Cerebellar cortex (tissue), 1 donor: Measurements from ENCODE around the gene NCAPG2.

ENCODE experiments used
- DNase-seq: peaks from one replicate; pipeline ENCODE4 v3.0.0-alpha.2; 2015; ENCODE audit warnings: low spot score

The NCAPG2 gene

DNA sequence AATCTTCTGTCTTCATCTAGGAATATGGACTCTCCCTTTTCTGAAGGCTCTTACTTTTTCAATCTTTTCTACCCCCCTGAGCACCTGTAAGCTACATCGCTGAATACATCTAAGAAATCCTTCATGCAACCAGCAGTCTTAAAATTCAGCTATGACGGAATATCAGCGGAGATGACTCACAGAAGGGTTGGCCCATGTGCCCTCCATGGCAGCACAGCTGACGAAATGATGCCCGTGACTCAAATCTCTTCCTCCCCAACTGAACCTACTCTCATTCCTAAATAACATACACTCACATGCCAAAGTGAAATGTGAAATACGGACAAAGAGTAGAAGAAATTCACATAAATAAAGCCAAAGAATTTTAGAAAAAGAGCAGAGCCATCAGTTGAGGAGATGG is 30.3 kb upstream of the NCAPG2 start:
- no peak for DNase-seq

DNA sequence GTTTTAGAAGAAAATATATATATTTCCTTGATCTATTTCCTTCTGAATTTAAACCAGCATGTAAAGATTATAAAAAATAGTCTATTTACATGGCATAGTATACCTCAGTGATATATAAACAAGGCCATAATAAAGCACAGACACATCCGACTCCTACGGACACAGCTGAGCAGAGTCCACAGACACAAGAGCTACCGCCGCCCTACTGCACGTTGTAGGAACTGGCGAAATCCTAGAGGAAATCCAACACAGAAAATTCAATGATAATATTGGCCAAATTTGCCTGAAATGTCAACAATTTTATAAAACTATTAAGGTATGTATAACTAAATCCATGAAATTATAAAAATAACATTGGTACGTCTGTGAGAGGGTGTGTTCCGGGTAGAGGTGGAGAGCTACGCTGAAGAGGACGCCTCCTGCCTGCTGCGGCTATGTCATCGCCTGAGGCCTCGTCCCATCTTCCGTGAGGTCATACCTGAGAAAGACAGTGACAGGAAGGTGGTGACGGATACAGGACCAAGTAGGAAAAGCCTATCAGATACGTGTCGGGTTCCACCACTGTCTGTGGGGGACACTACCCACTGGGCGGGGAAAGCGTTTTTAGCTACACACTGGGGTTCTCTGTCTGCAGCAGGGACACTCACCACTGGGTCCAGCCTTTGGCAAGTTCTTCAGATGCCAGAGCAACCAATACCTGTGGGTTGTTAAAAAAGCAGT is 29.3 kb upstream of the NCAPG2 start:
- DNase-seq, result no peak

DNA sequence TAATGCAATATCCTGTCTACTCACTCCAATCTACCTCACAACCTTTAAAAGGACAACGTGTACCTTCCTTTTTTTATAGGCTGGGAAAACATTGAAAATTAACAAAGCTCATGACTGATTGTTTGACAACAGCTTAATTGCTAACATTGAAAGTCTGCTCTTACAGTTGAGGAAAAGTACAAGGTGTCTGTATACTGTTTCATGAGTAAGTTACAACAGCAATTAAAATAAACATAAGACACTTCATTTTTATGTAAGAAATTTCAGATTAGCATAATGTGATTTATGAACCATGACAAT is 28.6 kb upstream of the NCAPG2 start:
- no peak for DNase-seq

DNA sequence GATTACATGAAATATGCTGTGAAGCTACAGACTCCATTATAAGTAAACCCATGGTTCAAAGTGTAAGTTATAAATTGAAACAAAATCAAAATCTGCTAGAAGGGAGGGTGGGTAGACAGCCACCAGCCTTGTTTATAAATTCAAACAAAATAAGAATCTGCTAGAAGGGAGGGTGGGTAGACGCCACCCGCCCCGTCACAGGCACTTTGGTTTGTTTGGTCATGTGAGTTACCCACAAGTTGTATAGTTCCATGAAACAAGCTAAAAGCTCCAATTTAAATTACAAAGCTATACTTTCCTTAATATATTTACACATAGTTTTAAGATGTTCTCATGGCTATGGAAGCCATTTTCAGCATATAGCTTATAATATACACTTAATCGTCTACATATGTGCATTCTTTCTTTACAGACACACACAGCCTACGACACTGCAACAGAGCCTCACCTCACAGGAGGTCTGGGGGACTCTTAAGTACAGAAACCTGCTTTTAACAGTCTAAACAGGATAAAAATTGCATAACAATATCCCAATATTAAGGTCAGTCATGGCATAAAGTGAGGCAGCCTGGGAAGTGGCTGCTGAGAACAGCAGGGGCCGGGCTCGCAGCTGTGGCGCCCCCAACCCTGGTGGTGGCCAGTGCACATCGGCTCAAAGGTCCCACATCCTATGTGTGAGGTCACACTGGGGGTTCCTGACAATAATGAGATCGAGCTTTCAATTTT is 28.1 kb upstream of the NCAPG2 start:
- DNase-seq, result no peak

DNA sequence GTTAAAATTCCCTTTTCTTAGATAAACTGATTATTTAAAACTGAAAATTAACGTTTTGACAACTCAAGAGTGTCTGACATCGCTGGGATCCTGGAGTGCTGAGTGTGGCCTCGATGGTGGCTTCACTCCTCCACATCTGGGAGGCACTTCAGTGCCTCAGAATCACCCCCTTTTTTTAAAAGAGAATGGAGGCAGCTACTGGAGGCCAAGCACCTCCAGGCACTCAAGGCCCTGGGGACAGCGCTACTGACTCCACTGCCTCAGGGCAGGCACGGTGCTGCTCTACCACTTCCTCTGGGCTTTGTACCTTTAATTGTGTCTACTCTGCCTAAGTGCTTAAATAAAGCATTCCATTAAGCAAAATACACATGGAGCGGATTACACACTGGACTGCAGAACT is 27.2 kb upstream of the NCAPG2 start:
- DNase-seq, result no peak

DNA sequence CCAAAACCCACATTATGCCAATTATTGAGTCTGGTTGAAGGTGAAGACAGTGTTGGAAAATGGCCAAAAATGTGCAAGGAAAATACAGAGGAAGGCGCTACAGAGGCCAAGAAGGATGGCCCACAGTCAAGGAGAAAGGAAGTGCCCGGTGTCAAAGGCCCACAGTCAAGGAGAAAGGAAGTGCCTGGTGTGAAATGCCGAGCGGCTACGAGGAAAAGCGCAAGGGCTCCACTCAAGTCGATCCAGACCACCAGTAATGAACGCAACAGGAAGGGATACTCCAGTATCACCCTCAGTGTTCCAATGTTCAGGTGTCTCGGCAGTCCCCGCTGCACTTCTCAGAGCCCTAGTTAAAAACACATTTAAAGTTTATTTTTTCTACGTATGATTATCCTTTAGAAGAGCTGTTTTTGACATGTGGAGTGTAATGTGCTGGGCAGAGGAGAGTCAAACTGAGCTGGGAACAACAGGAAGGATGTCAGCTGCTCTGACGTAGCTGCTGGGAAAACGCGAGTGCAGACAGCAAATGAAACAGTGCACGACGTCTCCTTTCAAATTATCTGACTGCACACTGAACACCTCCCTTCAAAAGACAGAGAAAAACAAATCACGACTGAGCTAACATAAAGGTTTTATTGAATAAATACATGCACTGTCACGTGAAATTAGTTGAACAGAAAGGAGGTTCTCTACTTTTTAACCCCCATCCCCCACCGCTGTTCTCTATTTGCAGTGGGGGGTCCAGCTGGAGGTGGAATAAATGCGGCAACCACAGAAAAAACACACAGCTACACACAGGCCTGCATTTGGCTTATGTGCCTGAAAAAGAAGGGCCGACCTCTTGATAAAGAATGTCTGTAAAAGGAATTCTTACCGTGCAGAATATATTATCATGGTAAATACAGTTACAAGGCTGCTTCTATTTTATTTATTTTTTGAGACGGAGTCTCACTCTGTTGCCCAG is 26.1 kb upstream of the NCAPG2 start:
- DNase-seq, result no peak

DNA sequence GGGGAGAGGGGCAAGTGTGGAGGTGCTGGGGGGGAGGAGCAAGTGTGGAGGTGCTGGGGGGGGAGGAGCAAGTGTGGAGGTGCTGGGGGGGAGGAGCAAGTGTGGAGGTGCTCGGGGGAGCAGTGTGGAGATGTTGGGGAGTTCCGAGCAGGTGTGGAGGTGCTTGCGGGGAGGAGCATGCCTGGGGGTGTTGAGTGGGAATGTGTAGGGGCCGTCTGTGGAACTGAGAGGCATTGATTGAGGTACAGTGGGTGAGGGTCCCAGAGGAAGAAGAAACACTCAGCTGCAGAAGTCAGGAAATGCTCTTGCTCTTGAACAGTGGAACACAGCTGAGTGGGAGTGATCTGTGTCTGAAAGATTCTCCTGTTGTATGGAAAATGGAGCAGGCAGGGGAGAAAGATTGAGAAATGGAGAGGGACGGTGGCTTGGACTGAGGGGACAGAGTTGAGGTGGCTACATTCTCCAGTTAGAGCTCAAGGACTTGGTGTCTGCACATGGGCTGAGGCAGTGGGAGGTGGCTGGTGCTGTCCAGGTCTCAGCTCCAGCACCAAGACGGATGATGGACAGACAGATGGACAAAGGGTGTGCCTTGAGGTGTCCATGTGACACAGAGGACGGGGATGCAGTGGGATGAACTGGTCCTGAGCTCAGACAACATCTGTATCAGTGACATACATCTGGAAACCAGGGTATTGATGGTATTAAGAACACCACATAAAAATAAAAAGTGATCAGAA is 25.2 kb upstream of the NCAPG2 start:
- no peak for DNase-seq

DNA sequence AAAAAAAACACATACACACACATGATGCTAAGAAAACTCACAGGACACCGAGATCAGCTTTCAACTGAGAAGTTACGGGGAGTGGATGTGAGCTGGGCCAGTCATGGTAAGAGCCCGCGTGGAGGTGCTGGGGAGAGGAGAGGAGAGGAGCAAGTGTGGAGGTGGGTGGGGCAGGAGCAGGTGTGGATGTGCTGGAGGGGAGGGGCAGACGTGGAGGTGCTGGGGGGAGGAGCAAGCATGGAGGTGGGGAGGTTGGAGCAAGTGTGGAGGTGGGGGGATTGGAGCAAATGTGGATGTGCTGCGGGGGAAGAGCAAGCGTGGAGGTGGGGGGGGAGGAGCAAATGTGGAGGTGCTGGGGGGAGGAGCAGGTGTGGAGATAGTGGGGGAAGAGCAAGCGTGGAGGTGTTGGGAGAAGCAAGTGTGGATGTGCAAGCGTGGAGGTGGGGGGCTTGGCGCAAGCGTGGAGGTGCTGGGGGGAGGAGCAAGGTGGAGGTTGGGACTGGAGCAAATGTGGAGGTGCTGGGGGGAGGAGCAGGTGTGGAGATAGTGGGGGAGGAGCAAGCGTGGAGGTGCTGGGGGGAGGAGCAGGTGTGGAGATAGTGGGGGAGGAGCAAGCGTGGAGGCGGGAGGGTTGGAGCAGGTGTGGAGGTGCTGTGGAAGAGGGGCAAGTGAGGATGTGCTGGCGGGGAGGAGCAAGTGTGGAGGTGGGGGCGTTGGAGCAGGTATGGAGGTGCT is 24.5 kb upstream of the NCAPG2 start:
- no peak for DNase-seq

DNA sequence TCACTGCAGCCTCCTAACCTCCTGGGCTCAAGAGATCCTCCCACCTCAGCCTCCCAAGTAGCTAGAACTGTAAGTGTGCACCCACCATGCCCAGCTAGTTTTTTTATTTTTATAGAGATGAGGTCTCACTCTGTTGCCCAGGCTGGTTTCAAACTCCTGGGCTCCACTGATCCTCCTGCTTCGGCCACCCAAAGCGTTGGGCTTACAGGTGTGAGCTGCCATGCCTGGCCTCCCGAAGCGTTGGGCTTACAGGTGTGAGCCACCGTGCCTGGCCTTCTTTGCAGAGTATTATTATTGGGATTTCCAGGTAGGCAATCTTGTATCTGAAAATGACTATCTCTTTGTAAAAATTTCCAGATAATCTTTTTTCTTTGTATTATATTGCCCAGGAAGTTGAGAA is 23.1 kb upstream of the NCAPG2 start:
- DNase-seq, result no peak

DNA sequence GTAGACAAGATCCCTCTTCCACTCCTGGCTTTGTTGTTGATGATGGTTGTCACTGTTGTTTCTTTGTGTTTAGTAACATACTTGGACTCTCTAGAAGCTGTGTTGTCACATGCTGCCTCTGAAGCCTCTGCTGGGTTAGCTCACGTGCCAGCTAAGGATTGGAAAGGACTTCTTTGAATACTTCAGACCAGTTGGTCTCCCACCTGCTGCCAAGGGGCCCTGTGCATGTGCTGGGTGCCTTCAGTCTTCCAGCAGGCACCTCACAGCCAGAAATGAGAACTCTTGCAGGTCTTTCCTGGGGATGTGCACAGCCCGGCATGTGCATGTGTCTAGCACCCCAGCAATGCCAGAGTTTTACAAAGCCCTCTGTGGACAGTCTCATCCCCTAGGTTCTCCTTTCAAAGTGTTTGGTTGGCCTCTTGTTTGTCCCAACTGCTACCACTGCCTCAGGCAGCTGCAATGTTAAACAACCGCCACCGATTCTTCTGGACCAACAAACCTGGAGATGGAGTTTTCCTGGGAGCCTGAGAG is 21.7 kb upstream of the NCAPG2 start:
- DNase-seq, result no peak

DNA sequence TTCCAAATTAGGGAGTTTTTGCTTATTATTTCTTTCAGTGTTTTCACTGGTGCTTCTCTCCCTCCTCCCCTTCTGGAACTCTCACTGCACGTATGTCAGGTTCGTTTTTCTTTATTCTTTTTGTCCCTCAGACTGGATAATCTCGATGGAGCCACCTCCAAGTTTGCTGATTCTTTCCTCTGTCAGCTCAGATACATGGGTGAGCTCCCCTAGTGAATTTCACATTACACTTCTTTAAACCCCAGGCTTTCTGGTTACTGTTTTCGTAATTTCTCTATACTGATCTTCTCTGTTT is 20.8 kb upstream of the NCAPG2 start:
- no peak for DNase-seq

DNA sequence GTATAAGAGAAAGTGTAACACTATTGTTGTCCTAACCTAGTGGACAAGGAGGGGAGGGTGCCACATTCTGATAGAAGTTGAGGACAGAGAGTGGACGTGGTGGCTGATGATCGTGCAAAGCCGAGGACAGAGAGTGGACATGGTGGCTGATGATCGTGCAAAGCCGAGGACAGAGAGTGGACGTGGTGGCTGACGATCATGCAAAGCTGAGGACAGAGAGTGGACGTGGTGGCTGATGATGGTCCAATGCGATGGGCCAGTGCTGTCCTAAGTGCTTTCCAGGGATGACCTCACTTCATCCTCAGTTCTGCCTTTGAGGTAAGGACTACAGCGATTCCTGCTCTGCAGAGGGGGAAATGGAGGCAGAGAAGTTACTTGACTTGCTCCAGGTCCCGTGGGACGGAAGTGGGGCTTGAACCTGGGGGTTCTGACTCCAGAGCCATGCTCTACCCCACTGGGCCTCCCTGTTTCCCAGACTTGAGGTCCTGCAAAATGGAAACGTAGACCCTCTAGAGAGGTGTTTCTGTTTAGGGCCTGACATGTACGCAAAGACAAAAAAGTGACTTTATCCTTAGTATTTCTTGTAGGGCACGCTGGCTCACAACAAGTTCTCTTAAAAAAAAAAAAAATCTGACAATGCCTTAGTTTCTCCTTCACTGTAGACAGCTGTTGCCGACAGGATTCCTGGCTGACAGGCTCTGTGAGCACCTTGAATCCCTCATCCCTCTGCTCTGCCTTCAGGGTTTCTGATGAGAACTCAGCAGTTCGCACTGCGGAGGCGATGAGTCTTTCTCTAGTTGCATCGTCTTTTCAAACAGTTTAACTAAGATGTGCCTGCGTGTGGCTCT is 20.3 kb upstream of the NCAPG2 start:
- no peak for DNase-seq

DNA sequence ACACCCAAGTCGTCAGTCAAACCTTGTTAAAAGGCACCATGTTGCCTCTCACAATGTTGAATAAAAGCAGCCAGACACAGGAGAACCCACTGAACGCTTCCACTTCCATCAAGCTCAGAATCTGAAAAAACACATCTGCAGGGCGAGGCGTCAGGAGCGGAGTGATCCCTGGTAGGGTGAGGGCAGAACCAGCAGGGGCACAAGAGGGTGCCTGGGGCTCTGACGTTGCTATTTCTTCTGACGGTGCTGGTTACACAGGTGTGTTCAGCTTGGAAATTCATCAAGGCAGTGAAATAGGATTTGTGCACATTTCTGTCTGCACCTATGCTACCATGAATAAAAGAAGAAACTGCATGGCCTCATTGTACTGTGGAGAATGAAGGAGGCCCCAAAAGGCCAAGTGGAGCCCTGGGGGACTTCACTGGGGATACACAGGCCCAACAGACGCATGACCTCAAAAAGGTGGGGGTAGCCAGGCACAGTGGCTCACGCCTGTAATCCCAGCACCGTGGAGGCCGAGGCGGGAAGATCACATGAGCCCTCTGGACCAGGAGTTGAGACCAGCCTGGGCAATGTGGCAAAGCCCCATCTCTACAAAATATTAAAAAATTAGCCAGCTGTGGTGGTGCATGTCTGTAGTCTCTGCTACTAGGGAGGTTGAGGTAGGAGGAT is 19.2 kb upstream of the NCAPG2 start:
- DNase-seq, result no peak

DNA sequence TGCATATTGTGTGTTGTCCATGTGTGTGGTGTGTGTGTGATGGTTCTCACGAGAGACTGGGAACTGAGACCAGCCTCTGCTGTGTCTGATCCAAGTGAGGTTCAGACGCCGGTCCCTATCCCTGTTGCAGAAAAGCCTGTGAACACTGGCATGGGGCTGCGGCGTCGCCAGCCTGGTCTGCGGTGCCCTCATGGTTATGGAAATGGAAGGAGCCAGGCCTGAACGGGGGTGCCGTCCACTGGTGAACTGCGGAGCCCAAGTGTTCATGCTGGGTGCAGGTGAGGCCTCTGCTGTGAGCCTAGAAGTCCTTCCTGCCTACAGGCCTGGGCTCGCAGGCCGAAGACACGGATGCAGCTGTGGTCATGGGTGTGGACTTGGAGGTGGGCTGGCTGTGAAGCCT is 18.7 kb upstream of the NCAPG2 start:
- no peak for DNase-seq

DNA sequence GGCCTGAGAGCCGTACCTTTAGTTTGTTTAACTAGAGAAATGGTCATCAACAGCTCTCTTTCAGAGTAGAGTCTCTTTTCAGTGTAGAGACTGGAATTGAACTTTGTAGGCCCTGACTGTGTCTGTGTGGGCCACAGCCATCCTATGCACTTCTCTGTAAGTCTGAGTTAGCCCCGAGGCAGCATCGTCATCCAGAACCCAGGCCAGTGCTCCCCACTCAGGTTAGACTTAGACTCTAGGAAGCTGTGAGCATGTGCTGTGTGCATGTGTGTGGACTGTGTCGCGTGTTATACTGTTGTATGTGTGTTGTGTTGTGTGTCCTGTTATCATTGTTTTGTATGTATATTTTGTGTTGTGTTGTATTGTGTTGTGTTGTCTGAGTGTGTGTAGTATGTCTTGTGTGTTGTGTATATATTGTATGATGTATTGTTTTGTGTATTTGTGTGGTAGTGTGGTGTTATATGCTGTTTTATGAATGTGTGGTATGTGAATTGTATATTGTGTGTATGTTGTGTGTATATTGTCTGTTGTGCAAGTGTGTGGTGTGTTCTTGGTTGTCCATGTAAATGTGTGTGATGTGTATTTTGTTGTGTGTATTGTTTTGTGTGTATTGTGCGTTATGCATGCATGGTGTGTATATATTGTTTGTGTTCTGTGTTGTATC is 18.1 kb upstream of the NCAPG2 start:
- no peak for DNase-seq

DNA sequence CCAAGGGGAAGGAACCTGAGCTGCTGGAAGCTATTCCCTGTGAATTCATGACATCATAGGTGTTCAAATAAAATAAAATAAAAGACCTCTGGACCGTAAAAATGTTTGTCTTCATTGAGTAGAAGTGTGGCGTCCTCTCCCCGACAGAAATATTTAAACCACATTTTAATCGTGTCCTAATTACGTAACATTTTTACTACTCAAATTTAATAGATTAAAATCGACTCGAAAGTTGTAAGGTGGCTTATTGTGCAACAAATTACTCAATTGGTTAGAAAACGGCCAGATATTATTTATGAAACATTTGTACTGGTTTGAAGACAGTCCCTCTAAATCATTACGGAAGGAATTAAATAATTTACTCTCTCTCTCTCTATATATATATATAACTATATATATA is 15.5 kb upstream of the NCAPG2 start:
- DNase-seq, result no peak

DNA sequence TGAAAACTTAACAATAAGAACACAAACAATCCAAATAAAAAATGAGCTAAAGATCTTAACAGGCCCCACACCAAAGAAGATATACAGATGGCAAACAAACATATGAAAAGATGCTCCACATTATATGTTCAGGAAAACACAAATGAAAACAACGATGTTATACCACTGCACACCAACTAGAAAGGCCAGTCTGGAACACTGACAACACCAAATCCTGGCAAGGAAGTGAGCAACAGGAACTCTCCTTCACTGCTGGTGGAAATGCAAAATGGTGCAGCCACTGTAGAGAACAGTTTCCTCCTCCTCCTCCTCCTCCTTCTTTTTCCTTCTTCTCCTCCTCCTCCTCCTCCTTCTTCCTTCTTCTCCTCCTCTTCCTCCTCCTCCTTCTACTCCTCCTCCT is 12.2 kb upstream of the NCAPG2 start:
- DNase-seq, result no peak

DNA sequence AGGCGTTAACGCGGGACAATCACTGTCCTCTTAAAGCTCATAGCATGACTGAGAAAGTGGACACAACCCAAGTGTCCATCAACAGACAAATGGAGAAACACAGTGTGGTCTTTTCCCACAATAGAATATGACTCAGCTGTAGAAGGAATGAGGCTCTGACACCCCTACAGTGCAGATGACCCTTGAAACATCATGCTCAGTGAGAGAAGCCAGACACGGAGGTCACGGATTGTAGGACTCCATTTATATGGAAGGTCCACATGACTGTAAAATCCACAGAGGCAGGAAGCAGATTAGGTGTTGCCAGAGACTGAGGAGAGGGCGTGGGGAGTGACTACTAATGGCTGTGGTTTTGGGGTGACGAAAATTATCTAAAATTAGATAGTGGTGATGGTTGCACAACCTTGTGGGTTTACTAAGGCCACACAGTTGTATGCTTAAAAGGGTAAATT is 6.1 kb upstream of the NCAPG2 start:
- DNase-seq, result no peak

DNA sequence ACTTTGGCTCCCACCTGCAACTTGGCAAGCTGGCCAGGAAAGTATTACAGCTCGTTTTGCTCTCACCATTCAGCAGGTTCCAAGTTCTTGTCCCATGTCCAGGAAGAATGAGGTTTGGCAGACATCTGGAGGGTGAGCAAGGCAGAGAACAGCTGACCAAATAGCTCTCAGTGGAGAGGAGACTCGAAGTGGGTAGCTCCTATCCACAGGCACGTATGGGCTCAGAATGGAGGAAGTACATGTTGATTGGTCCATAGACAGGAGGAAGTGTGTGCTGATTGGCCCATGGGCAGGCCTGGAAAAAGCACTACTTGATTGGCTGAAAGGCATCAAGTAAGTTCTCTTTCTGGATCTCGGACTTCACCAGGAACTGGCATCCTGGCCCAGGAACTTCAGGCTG is 3.0 kb upstream of the NCAPG2 start:
- DNase-seq, result no peak
